GM18508 (cell line): ENCODE results near the gene BARX1.
"Not testable (repeated sequence)": the region's sequence is repeated elsewhere in the genome, so short reads cannot be mapped to it uniquely, and the experiment has no call there.

Experiments used
- ATAC-seq: cut with Tn5 transposase; IDR thresholded peaks from one replicate; pipeline ENCODE4 v1.9.1; 2021; ENCODE audit warnings: moderate number of reproducible peaks; ENCODE audit not compliant: insufficient read depth, unreplicated experiment

Gene BARX1

DNA sequence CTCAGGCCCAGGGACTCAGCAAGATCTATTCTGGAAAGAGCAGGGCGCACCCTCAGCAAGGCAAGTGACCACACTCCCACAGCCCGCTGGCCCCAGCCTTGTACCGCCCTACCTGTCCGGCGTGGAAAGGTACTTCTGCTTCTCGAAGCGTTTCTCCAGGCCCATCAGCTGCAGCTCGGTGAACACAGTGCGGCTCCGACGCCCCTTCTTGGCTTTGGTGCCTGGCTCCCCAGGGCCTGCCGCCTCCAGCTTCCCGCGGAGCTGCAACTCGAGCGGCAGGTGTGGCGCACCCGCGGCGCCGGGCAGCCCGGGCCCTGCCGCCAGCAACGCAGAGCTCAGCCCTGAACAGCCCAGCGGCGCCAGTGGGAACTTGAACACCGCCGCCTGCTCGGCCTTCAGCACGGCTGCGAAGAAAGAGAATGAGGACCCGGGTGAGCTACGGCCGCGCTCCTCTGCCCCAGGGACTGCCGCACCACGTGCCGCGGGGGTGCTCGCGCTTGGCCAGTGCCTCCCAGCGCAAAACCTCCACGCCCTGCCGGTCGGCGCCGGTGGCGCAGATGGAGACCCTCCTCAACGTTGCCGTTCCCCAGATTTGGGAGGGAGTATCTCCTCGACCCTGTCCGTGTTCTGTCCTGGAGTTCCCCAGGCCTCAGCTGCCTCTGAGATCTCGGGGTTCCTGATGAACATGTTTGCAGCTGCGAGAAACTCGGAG is 2.2 kb downstream of the BARX1 start:
- no peak for ATAC-seq

DNA sequence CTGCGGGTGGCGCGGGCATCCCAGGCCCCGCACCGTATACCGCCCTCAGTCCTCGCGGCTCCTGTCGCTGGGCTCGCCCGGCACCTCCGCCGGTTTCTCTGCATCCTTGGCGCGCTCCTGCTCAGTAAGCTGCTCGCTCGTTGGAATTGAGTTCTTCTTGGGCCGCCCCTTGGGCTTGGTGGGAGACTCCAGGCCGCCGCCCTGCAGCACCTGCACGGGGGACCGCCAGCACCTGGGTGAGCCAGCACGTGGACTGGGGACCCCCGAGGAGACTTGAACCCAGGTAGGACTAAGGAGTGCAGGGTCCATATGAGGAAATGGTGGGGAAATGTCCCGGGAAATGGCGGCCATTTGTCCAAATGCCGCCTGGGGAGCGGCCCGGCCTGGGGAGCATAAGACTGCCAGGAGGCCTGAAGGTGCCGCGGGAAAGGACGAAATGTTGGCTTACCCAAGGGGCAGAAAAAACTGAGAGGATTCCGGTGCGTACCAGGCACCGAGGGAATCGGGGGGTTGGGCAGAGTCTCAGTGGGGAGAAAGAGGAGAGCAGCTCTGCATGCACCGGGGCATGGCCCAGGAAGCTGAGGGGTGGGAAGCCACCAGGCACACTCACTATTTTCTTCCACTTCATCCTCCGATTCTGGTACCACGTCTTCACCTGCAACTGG is 2.9 kb downstream of the BARX1 start:
- no peak for ATAC-seq

DNA sequence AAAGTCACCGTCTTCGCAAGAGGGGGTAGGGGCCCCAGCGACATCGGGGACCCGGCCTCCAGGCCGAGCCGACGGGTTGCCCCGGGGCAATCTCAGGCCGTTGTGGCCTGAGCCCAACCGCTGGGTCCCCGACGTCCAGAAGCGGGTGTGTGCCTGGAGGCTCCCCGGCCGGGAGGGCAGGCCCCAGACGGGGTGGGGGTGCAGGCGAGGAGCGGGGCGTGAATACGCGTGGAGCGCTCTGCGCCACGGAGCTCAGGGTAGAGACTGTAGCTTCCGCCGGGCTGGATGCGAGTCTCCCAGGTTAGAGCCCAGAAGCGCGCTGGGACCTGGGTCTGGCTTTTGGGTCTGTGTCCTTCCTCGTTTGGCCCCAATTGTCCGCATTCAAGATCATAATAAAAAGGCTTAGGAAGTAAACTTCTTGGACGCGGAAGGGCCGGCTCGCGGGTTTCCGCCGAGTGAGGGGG is 3.5 kb downstream of the BARX1 start:
- ATAC-seq = no peak

DNA sequence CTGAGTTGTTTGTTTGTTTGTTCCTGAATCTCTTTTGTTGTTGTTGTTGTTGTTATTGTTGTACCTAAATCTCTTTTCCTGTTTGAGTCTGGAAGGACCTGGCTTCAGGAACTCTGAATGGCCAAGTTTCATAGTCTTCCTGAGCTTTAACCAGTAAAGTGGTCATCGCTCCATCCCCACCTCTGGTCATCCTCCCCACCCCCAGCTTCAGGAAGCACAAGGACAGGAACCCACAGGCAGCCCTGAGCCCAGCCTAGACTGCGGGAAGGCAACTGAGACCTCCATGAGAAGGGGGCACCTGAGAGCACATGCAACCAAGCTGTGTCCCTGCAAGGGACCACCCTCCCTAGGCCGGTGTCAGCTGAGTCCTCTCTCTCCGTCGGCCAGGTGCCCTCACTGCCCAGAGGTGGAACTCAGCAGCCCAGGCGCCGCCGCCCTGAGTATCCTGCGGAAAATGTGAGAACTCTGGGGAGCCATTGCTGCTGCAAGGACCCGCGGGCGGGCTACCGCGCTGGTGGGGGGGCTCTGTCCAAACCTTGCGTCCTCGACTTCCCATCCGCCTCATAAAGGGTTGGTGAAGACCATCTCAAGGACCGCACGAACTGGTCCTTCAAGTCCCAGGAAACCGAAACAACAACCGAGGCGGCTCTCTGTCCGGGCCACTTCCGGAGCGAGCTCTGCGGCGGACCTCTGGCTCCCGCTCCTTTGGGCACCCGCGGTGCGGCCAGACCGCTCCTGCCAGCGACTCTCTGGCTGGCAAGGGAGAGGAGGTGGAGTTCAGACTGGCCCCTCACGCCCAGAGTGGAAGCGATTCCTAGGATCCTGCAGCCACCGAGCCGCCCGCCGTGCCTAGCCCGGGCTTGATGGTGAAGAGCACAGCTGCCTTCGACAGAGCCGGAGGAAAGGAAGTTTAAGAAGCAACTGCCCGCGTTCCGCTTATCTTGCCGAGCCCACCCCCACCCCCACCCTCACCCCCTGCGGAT is 4.2 kb downstream of the BARX1 start:
- ATAC-seq = no peak

DNA sequence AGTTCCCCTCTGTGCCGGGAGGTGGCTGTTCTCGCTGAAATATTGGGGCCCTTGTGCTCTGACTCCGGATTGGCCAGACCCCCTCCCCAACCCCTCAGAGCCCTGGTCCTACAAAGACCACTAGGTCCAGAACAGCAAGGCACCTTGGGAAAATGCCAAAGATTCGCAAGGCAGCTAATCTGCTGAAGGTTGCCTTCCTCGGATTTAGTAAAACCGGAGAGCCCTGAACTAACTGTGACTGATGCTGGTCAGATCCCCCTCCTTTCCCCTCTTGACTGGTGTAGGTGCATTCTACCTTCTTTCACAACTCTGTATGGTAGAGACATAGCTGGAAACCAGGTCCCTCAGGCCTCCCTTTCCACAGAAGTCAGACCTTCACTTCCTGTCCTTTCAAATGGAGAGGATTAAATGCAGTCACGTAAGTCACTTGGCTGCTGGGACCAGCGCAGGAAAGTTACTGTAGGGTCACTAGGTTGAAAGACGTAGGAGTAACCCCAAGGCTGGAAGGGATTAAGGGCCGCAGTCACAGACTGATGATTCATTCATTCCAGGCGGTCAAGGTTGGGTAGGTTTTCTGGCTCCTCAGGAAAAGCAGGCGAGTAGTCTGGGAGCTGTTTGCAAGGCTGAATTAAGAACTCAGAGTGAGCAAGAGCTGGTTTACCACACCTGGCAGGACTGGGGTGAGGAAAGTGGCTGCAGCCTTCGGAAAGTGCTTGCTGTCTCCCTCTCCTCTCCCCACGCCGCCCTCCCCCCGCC is 5.3 kb downstream of the BARX1 start:
- ATAC-seq = no peak

DNA sequence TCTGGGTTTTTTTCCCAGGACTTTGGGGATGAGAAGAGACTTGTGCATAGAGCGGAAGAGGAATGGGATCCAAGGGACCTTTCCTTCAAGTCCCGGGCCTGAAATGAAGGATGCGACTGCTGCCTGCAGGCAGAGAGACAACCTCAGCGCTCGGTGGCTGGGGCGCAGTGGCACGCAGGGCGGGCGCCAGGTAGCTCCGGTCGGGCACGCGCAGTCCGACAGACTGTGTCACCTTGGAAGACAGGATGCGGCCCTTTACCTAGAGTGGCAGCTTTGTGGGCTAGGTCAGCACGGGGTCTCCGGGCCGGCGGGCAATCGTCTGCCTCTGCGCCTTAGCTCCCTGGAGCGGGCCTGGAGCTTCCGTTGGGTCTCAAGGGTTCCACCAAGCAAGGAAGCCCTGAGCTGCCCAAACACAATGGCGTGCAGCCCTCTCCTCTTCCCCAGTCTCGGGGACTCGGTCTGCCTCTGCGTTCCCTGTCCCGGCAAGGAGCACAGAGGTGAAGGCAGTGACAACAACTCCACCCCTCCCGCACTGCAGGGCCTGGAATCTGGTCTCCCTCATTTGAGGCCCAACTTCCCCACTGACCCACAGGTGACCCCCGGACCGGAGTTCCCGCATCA is 6.0 kb downstream of the BARX1 start:
- no peak for ATAC-seq

DNA sequence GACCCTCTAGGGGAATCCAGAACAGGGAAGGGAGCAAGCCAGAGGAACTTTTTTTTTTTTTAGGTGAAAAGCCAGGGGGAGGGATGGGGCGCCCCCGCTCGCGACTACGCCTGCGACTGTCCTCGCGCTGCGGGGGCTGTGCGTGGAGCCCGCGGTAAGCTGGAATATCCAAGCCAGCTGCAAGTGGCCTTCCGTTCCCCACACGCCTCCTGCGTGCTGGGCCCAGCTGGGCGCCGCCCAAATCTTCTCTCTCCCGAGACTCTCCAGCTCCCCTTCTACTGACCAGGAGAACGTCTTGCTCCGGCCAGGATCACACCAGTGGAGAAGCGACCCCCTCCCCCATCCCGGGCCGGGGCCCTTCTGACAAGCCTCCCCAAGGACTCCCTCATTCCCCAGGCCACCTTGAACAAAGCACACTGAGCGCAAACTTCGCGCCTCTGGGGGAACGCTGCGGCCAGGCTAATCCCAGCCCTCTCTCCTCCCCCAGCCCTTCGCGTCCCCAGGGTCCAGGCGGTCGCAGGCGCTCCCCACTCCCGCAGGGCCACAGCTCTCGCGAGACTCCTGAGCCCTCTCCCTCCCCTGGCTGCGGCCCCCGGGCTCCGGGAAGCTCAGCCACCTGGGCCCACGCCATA is 6.6 kb downstream of the BARX1 start:
- ATAC-seq = no peak

DNA sequence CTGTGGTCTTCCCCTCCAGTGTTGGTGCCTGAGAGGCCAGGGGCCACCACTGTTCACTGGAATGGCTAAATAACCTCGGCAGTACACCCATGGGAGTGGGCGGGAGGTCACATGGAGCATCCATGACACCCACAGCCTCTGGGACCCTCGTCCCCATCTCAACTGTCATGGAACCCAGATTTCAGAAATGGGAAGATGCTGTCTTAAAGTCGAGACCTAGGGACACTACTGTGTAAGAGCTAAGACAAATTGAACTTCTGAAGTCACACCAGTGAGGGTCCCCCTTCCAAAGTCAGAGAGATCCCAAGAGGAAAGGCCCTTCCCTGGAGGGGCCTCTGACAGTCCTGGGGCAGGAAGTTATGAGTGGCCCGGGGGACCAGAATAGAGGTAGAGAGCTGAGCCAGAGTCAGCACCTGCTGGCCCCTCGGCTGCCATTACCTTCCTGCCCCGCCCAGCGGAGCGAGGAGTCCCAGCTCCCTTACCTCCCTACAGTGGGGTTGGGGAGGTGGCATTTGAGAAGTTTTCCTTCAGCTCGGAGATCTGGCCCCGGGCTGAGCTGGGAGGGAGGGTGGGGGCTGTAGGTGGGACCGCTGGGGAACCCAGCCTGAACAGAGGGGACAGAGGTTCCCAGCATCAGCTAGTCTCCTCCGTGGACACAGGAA is 7.6 kb downstream of the BARX1 start:
- ATAC-seq = no peak

DNA sequence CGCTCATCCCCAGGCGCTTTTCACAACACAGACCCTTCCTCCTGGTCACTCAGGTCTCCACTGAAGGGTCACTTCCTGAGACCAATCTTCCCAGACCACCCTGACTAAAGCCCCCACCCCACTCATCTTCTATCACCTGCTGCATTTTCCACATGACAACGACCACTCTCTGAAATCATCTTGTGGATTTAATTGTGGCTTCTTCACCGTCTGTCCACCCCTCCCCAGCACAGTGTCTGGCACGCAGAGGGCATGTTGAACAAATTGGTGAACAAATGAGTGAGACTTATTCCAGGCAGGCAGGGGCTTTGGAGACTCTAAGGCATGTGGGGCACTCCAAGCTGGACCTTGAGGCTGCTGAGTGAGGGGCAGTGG is 8.8 kb downstream of the BARX1 start:
- no peak for ATAC-seq

DNA sequence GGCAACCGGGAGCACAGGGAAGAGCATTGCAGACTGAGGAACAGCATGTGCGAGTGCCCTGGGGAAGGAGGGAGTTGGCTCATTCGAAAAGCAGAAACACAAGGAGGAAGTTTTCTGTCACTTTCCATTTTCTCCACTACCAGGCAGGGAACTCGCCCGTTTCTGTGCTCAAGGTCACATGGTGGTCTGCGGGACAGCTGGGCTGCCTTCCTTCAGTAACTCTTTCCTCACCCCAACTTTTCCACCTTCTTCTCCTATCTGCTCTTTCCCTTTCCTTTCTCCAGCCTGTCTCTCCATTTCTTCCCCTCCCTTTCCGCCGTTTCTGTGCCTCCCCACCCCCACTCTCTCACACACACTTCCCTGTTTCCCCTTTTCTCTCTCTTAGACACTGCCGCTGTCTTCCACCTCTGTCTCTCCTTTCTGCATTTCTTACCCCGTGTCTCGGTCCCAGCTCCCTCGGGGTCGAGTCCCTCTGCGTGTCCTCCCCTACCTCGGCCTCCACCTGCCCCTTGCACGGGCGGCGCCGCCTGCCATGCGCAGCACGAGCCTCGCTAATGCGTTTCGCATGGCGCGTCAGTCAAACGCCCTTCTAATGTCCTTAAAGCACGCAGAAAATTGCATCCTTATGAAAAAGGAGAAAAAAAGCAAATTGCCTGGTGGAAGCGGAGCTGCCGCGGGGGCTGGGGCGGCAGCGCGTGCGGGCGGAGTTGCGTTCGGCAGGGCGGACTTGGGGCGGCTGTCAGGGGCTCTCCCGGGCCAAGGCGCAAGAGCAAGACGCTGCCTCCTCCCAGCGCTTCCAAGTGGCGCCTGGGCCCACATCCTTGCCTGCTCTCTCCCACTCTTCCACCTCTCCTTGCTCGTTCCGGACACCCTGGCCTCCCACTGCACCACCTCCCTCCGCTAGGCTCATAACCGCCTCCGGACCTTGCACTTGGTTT is 9.5 kb downstream of the BARX1 start:
- ATAC-seq = no peak

DNA sequence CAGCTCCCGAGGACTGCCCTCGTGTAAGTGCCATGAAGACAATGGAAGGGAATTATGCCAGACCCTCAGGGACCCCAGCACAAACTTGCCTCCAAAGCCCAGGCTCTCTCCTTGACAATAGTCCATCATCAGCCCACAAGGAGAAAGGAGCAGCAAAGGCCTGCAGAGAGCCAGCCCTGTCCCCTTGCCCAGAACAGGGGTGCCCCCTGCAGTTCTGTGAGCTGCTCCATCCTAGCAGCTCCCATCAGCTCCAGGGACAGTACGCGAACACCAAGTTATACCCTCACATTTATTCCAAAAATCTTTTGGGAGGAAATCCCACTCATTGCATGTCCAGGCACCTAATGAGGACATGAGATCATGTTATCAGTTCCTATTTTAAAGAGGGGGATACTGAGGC is 11.1 kb downstream of the BARX1 start:
- no peak for ATAC-seq

DNA sequence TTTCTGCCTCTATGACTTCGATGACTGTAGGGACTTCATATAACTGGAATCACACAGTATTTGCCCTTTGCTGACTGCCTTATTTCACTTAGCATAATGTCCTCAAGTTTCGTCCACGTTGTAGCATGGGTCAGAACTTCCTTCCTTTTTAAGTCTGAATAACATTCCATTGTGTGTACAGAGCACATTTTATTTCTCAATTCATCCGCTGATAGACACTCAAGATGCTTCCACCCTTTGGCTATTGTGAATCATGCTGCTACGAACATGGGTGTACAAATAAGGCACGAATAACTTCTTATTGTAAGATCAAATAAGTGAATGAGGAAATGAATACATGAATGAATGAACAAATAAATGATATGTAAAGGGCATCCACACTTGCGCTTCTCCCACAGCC is 13.0 kb downstream of the BARX1 start:
- no peak for ATAC-seq

DNA sequence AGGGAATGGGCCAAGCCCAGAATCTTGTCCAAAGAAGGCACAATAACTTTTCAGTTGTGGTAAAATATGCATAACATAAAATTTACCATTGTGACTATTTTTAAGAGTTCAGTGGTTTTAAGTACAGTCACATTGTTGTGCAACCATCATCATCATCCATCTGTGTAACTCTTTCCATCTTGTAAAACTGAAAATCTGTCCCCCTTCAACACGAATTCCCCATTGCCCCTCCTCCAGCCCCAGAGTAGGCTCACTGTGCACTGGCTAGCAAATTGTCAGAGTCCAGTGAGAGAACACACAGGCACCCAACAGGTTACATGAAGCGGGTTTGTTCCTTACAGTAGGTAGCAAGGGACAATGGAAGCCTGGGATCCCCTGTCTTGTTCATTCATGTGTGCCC is 13.7 kb downstream of the BARX1 start:
- ATAC-seq = no peak

DNA sequence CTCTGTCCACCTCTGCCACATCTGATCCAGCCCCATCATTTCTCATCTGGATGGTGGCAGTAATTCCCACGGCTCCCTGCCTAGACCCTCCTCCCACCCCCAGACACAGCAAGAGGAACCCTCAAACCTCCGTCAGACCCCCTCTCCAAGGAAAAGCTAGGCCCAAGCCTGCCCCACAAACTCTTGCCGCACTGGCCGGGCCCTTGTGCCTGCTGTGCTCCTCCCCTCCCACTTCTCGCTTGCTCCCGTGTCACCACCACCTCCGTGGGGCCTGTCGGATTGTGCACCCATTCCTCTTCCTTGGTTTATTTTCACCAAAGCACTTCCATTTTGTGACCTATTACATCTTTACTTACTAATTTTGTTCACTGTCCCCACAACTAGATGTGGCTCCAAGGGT is 14.2 kb downstream of the BARX1 start:
- no peak for ATAC-seq

DNA sequence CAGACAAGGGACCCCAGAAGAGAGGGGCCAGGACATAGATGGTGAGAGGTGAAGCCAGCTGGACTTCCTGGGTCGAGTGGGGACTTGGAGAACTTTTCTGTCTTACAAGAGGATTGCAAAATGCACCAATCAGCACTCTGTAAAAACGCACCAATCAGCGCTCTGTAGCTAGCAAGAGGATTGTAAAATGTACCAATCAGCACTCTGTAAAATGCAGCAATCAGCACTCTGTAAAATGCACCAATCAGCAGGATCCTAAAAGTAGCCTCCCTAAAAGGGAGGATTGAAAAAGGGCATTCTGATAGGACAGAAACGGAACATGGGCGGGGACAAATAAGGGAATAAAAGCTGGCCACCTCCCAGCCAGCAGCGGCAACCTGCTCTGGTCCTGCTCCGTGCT is 15.6 kb downstream of the BARX1 start:
- ATAC-seq = not testable (repeated sequence)

DNA sequence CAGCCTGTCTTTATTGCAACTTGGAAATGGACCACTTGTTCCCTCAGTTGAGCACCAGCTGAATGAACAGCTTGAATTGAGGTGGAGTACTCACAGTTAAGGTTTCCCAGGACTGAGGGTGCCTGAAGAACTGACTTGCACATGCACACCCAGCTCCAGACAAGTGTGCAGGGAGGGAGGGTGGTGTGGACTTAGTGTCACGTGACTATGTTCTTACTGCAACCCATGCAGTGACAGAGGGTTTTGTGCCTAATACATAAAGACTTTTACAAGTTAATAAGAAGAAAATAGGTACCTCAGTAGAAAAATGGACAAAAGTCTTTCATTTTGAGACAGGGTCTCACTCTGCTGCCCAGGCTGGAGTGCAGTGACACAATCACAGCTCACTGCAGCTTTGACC is 18.0 kb downstream of the BARX1 start:
- ATAC-seq = no peak

DNA sequence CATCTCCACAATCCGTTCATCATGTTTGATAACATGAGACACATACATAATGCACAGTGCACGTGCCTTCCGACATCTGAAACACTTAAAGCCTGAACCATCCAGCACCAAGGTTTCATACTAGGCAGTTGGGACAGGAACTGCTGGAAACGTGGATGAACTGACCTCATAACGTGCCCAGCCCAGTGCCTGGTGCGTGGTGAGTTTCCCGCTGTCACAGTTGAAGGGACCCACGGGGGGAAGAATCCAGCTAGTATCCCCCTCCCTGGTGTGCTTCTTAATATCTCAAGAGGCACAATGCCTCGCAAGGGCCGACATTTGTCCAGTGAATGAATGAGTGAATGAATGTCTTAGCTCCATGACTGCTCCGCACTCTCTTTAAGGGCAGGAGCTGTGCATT is 23.2 kb downstream of the BARX1 start:
- no peak for ATAC-seq

DNA sequence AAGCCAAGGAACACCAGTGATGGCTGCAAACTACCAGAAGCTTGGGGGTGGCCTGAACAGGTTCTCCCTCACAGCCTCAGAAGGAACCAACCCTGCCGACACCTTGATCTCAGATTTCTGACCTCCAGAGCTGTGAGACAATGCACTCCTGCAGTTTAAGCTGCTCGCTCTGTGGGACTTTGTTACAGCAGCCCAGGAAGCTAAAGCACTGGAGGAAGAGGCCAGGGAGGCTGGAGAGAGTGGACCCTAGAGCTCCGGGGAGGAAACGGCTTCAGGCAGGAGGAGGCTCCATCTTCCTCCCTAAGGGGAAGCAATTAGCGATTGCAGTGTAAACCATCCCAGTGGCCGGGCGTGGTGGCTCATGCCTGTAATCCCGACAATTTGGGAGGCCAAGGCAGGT is 25.1 kb downstream of the BARX1 start:
- no peak for ATAC-seq
